Fibroblast of upper back skin (primary cell): ENCODE measurements around the gene SLC38A2.

ENCODE experiments used
- DNase-seq: peaks from one replicate; pipeline ENCODE4 v3.0.0-alpha.2; 2013

The SLC38A2 gene

GRCh38 chr12:46373301-46374296 is 1.0 kb upstream of the SLC38A2 start:
- DNase-seq = peak; percentile 60

DNA sequence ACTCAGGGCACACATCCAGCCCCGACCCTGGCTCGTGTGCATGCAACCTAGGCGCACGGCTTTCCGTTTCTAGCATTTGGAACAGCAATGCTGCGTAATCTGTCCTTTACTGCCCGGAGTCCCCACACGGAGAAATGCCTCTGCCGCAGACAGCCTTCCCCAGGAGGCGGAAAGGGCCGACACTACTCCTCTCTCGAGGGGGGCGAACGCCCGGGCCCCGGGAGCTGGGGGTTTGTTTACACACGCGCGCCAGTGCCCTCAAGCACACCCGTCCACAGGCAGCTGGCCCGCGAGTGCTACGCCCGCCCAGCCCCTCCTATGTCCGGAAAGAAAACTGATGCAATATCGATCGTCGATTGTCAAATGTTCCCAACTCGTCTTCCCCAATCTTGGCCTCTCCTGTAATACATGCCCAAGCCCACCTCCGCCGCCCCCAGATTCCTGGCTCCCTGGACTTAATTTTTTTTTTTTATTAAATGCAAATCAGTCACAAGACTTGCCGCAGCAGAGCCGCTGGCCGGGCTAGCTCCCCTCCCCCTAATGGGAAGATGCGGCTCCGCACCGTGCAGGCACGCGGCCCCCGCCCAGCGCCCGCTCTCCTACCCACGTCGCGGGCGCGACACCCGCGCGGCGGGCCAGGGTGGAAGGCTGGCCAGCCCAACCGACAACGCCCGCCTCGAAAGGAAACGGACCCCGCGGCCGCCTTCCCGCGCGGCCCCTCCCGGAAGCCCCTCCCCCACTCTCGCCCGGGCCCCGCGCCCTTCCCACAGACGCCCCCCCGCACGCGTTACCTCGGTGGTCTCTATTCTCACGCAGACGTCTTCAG is 642 bp downstream of the SLC38A2 start:
- DNase-seq = peak; percentile 62

DNA sequence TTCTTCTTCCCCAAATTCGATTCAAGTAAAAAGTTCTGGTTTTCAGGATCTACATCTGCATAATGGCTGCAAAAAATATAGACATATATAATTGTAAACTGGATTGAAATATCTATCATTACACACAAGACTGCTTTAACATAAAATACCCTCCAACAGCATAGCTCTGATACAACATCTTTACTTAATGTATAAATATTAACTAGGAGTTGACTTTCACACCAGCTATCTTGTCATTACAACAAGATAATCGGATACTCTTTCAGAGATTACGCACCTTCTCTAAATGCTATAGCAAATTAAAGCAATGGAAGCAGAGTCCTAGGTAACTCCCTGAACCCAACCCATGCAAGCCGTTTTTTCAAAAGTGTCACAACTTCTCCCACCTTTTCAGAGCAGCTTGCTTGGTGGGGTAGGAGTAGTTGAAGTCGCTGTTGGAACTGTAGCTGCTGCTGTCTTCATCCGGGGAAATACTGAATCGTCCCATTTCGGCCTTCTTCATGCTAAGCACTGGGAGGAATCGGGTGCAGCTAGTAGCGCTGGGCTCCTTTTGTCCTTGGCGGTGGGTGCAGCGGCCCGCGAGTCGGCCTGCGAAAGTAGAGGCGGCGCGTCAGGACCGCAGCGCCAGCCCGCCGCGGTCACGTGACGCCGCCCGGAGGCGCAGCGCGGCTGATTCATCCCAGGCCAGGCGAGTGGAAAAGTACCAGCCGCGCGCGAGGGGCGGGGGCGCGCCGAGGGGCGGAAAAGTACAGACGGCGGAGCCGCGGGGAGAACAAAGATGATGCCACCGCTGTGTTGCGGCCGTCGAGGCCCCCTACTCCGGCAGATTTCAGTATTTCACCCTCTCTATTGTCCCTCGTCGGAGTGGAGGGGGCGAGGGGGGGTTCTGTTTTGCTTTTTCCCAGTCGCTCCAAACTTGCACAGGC is 1.5 kb downstream of the SLC38A2 start:
- peak; percentile 87 for DNase-seq

- no peak for DNase-seq
These were observed 2.2 kb downstream of the SLC38A2 start for GRCh38 chr12:46370380-46370734.

GRCh38 chr12:46369474-46370379 is 2.8 kb downstream of the SLC38A2 start:
- no peak for DNase-seq

GRCh38 chr12:46369095-46369473 is 3.5 kb downstream of the SLC38A2 start:
- no peak for DNase-seq

- DNase-seq = no peak
These were observed 3.9 kb downstream of the SLC38A2 start for GRCh38 chr12:46368684-46369083.

GRCh38 chr12:46368138-46368537 is 4.4 kb downstream of the SLC38A2 start:
- DNase-seq = no peak

- DNase-seq = no peak
These were observed 5.1 kb downstream of the SLC38A2 start for GRCh38 chr12:46367351-46368029.

DNA sequence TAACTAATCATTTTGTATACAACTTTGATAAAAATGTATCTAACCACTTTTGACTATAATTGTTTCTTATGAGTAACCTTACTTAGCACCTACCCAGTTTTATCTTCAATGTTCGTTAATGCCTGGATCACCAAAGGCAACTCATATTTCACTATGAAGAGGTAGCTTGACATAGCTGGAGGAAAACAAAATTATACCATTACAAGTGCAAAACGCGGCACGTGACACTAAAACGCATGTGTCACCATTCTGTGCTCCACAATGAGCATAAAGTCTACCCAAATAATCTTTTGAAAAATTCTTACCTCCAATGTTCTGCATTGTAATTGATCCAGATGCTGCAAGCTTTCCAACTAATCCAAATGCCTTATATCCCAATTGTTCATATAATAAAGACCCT is 5.8 kb downstream of the SLC38A2 start:
- DNase-seq = no peak

DNA sequence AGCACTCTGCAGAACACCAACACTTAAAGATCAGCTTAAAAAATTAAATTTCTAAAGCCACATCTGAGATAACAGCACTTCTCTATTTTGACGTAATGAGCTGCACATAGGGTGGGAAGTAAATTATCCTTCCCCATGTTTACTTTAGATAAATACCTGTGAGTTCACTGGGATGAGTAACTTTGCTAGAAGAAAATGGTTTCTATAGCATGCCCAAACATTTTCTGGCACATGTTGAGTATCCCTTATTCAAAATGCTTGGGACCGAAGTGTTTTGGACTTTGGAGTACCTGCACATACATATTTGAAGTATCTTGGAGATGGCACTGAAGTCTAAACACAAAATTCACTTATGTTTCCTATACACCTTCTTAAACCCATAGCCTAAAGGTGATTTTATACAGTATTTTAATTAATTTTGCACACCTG is 6.6 kb downstream of the SLC38A2 start:
- no peak for DNase-seq

DNA sequence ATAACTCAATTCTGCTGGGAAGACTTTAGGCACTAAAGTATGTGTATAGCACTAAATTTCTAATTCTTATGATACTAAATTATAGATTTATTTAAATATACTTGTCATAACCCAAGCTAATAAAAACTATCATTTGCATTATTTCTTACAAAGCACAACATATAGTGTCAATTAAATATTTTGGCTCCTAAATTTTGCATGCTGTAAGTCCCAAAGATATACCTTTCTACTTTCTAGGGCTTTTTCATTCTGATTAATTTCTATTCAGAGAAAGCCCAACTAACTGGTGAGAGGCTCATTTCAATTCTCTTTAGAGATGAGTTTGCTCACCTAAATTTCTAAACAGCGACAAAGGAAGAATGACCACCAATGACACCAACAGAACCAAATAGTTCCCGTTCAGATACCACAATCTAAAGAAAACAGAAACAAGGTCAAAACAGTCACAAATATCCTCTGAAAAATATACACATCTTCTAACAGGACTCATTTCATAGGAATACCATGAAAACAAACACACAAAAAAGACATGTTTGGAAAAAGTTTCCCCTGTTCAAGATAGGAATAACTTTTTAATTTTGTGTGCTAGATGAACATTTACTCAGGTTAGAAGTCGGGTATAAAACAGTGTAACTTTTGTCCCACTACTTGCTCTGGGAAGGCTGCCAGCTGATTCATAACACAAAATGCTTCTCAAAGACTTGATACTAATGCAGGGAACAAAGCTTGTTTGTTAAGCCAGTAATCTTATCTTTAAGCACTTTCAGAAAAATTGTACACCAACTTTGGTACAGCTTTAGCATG is 7.6 kb downstream of the SLC38A2 start:
- DNase-seq = peak; percentile 78

DNA sequence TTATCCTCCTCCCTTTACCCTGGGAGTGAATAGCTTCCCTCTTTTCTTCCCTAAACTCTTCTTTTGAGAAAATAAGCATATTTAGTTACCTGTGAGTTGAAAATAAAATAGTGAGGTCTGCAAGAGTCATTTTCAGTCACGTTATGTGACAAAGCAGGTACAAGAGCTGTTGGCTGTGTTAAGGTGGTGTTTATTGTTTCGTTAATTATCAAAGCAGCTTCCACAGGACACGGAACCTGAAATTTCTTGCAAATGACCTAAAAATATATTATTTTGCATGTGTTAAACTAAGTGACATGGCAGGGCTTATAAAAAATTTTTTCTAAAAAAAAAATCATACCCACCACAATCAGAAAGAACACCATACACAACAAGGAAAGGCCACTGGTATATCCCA is 8.3 kb downstream of the SLC38A2 start:
- DNase-seq = no peak

GRCh38 chr12:46363582-46364299 is 8.8 kb downstream of the SLC38A2 start:
- no peak for DNase-seq

DNA sequence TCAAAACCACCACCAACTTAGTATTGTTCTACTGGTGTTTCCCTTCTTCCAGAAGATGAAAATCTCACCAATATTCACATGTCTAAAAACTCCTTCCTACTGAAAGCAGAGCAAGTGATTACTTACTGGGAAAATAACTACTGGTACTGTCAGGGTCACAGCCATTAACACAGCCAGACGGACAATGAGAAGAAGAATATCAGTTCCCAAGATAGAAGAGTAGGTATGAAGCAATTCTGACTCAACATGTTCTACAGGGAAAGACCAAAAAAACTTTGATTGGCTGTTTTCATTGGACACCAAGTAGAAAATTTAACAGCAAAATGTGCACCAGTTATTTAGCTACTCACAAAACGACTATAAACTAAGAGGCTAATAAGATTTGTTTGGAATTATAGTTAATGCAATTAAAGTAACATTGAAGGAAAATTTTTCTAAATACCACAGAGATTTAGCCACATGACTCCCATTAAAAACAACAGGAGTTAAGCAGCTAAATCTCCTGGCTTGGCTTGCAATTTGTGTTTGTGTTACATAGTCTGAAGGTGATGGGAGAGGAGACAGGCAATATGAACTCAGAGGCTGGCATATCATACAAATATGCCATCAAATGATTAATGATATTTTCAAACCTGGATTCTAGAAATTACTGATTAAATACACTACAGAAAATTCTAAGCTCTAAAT is 9.5 kb downstream of the SLC38A2 start:
- no peak for DNase-seq

DNA sequence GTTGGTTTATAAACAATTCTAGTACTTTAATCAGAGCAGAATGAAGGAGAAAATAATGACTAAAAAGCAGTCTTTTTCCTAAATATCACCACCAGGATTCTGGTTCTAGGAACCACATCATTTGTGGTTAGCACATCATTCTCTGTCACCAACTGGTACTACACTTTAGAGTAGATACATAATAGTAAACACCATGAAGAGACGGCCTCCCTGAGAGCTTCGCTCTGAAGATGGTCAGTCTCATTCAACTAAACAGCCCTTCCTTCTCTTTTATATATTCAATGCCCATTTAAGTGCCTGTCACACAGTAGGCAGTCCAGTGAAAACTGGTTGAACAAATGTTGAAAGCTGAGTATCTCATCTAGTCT is 10.9 kb downstream of the SLC38A2 start:
- no peak for DNase-seq

- no peak for DNase-seq
These were observed 11.5 kb downstream of the SLC38A2 start for GRCh38 chr12:46360908-46361666.

DNA sequence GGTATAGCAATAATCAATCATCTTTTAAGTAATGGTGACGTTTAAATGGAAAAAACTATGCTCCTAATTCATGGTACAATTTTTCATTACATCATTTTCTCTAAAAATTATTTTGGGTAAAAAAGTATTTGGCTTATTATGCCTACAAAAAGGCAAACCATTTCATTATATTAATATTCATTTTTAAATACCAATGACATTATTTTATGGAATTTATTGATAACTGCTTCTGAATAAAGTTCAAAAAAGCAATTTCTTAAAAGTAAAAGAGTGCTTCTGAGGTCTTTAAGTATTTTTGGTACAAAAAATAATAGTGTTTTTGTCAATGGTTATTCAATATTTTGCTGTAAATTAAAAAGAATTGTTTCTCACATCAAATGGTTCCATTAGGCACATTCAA is 12.2 kb downstream of the SLC38A2 start:
- no peak for DNase-seq
